Fibroblast of lung (primary cell): ENCODE data around the gene IRAK1.

Experiments
- EZH2 ChIP-seq: IDR thresholded peaks from 2 replicates; pipeline ENCODE4 v1.5.1; 2012; ENCODE audit warnings: low read length, control low read depth, mild to moderate bottlenecking; ENCODE audit errors: missing control alignments
- TF ChIP-seq, protein P1 (sequence below), 2 donors: IDR thresholded peaks in 1 of 2; conservative IDR thresholded peaks in 1 of 2; 1 replicate in 1 of 2; 2 replicates in 1 of 2; pipeline ENCODE4 v1.5.1; 2011 to 2012; ENCODE audit warnings: low read length in 2 of 2, control low read depth in 1 of 2, inconsistent platforms in 1 of 2, low read depth in 1 of 2, mild to moderate bottlenecking in 1 of 2

DNA sequence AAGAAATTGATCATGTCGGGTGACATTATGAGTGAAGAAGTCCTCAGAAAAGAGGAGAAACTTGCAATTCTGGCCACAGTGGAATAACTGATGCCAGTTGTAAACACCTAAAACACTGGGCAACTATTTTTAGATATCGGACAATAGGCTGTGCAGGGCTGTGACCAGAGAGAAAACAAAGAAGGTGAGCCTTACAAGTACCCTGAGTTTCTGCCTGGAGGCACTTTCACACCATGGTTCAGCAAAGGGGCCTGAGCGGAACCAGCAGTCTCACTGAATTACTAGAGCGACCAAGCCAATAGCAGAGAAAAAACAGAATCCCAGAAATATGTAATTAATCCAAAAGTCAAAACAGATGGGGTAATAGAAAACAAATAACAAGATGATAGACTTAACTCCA, 11.2 kb downstream of the IRAK1 start:
- TF ChIP-seq, protein P1, sequence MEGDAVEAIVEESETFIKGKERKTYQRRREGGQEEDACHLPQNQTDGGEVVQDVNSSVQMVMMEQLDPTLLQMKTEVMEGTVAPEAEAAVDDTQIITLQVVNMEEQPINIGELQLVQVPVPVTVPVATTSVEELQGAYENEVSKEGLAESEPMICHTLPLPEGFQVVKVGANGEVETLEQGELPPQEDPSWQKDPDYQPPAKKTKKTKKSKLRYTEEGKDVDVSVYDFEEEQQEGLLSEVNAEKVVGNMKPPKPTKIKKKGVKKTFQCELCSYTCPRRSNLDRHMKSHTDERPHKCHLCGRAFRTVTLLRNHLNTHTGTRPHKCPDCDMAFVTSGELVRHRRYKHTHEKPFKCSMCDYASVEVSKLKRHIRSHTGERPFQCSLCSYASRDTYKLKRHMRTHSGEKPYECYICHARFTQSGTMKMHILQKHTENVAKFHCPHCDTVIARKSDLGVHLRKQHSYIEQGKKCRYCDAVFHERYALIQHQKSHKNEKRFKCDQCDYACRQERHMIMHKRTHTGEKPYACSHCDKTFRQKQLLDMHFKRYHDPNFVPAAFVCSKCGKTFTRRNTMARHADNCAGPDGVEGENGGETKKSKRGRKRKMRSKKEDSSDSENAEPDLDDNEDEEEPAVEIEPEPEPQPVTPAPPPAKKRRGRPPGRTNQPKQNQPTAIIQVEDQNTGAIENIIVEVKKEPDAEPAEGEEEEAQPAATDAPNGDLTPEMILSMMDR (conservative IDR thresholded peaks at IDR 0.05 in 1 of 2, IDR thresholded peaks at IDR 0.05 in 1 of 2; ENCODE audit: low read depth in 1 of 2, low read length in 2 of 2) = no peak
- TF ChIP-seq EZH2 = no peak
